CD4-positive, alpha-beta T cell treated with Interleukin-17A for 4 hours (primary cell): Measurements from ENCODE around the gene GOLGA8N.

Source experiments
- DNase-seq: peaks from one replicate; pipeline ENCODE4 v3.0.0-alpha.2; 2020; ENCODE audit warnings: mixed read lengths

Gene GOLGA8N

DNA sequence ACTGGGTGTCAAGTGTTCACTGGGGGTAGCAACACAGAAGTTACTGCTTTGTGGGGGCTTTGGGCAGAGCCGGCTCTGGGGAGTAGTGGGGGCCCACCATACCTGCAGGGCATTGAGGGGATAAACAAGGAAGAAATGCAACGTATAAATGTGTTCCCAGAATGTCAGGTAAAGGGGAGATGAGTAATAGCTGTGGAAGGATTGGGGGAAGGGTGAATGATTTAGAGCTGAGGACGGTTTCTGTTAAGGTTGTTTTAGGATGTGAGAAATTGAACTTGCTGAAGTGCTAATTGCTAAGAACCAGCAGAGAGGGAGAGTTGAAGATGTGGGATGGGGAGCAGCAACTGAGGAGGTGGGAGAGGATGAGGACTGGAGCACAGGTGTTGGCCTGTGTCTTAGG lies 58.9 kb downstream of the GOLGA8N start:
- no peak for DNase-seq

DNA sequence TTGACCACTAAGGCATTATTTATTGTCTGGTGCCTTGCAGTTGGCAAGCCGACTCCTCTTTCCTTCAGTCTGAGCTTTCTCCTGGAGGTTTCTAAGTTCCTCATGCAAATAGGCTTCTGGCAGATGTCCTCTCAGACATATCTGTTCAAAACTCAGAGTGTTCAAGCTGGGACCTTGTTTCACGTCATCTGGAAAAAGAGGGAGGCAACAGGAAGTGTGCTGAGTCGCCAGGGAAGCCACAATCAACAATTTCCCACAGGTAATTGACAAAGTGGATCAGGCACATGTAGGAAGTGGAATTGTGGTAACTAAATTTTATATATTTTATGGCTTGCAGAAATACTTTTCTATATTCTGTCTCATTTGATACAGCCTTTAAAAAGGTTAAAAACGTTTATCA lies 62.8 kb downstream of the GOLGA8N start:
- no peak for DNase-seq

DNA sequence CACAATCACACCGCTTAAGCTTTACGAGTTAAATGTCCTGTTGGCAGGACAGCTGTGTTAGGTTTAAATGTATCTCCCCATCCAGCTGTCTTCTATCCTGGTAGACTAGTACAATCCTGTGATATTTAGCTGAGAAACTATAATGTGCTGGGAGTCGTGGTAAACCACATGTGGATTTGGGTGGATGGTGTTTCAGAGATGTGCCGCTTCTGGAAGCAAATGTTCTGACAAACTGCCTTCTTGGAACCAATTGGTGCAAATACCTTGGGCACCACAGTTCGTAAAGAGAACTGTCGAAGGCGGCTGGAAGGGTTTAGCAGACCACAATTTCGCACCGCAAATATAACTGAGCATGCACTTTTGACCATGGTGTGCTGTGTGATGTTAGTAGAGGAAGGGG lies 63.2 kb downstream of the GOLGA8N start:
- no peak for DNase-seq
